T-helper 9 cell (primary cell): ENCODE results near the gene TMEM119.
"Not testable (repeated sequence)": the region's sequence is repeated elsewhere in the genome, so short reads cannot be mapped to it uniquely, and the experiment has no call there.

ENCODE experiments used
- DNase-seq: peaks from one replicate; pipeline ENCODE4 v3.0.0-alpha.2; 2020

Gene TMEM119

DNA sequence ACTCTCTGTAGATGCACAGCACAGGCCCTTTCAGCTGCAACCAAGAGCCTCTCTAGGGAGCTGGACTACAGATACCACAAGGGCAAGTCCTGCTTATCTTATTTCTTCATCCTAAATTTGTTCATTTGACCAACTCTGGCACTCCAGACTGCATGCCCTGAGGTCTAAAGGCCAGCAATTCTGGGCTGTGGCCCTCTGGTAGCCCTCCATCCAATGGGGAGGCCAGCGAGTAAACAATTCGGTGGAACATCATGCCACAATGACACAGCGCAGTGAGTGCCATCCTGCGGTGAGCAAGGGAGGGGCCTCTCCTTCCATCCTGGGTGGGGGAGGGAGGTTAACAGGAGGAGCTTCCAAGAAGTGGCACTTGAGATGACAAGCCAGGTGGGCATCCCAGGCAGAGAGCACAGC is 36.5 kb upstream of the TMEM119 start:
- no peak for DNase-seq

DNA sequence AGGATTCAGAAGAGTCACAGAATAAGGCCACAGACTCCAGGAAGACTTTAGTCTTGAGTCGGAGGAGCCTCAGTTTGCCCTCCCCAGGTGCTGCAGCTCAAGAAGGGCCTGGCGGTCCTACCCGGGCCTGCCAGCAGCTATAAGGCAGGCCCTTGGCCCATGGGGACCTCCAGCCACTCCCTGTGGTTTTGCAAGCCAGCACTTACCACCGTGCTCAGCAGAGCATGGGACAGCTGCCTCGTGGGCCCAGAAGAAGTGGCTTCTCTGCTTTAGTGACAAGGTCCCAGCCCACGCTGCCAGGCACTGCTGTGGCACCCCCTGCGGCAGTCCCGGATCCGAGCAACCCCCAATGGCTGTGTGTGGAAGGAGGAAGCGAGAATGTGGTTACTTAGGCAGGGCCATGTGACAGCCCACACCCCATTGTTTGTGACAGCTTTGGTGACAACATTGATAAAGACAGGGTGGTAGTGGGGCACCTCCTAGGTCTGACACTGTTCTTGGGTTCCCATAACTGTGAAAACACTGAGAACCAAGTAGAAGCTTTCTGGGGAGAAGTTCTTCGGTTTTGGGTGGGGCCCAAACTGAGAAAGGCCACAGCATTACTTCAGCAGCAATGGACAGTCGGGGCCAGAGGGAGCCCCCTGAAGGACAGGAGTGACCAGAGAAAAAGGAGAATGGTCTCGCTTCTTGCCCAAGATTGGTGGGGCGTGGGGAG is 35.8 kb upstream of the TMEM119 start, which contains the start of gene SELPLG:
SELPLG (minus strand) TSS at position 361 of the 715 bp plus-strand sequence. CDS start 9,587 bp downstream, outside the sequence.
- DNase-seq: peak; percentile 81

DNA sequence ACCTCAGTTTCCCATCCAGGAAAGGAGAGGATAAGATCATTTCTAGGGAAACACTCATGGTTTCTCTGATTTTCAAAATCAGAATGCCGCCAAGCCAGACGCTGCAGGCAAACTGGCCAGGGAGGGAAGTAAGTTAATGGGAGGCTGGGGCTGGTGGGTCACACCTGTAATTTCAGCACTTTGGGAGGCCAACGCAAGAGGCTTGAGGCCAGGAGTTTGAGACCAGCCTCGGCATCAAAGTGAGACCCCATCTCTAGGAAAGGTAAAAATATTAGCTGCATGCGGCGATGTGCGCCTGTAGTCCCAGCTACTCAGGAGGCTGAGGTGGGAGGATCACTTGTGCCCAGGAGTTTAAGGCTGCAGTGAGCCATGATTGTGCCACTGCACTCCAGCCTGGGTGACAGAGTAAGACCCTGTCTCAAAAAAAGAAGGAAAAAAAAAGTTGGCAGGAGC is 35.2 kb upstream of the TMEM119 start:
- no peak for DNase-seq

DNA sequence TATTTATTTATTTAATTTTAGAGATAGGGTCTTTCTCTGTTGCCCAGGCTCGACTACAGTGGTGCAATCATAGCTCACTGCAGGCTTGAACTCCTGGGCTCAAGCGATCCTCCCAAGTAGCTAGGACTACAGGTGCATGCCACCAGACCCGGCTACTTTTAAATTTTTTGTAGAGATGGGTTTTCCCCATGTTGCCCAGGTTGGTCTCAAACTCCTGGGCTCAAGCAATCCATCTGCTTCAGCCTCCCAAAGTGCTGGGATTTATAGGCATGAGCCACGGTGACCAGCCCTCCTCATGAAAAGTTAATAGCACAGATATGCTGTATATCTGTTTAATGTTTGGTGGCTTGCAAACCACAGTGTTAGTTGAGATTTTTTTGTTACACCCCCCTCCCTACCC is 33.4 kb upstream of the TMEM119 start:
- not testable (repeated sequence) for DNase-seq

DNA sequence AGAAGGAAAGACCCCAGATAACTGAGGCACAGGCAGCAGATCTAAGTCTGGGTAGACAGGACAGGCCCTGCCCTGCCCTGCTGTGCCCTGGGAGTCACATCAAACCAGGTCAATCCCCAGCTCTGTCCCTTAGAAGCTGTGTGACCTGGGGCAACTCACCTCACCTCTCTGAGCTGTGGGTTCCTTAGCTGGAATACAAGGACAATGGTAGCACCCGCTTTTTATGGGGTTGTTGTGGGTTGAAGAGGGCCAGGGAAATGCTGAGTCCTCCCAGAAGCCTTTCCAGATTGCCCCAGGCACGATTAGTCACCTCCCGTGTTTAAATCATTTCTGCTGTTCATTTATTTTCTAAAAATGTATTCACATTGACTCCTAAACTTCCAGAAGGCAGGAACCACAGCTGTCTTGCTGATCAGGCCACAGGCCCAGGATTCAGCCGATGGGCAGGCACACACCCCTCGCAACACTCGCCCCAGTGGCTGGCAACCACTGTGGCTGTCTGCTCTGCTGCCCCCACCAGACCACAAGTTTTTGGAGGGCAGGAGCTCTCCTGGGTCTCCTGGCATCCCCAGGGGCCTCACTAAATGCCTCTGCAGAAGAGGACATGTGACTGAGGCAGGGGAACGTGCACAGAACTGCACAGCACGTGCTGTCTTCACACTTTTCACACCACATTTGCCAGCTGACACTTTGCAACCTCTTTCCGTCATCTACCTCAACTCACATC is 32.8 kb upstream of the TMEM119 start:
- no peak for DNase-seq

DNA sequence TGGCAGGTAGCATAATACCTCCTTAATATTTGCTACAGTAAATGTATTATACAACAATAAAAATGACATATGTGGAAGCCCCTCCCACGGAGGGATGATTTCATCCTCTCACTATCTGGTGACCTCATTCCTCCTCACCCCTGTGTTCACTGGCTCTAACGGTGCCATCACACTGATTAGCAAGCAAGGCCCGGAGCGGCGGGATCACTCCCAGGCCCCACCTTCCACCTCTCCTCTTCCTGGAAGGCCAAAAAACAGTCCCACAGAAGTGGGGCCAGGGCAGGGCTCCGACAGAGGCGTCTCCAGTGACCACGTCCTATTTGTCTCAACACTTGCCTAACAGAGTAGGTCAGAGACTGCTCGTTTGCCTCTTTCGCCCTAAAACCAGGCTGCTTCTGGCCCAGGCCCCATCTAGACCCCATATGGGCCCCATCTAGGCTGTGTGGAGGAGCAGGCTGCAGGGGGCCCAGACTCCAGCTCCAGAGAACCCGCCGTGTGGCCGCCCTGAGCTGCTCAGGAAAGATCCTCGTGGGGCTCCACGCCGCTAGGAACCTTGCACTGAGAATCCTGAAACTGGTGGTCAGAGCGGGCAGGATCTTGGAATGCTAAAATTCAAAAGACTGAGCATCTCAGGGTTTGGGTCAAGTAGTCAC is 32.1 kb upstream of the TMEM119 start:
- DNase-seq: peak; percentile 57

DNA sequence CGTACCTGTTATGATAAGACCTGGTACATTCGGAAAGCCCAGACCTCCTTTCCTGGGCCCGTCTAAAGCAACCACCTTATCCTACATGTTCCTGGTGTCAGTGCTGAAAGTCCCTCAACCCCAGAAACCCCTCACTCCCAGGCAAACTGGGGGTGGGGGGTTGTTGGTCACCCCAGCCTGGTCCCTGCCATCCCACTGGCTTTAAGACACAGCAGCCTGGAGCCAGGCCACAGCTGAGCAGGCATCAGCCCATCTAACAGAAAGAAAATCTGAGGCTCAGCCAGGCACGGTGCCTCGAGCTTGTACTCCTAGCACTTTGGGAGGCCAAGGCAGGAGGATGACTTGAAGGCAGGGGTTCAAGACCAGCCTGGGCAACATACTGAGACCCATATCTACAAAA is 31.3 kb upstream of the TMEM119 start:
- no peak for DNase-seq

DNA sequence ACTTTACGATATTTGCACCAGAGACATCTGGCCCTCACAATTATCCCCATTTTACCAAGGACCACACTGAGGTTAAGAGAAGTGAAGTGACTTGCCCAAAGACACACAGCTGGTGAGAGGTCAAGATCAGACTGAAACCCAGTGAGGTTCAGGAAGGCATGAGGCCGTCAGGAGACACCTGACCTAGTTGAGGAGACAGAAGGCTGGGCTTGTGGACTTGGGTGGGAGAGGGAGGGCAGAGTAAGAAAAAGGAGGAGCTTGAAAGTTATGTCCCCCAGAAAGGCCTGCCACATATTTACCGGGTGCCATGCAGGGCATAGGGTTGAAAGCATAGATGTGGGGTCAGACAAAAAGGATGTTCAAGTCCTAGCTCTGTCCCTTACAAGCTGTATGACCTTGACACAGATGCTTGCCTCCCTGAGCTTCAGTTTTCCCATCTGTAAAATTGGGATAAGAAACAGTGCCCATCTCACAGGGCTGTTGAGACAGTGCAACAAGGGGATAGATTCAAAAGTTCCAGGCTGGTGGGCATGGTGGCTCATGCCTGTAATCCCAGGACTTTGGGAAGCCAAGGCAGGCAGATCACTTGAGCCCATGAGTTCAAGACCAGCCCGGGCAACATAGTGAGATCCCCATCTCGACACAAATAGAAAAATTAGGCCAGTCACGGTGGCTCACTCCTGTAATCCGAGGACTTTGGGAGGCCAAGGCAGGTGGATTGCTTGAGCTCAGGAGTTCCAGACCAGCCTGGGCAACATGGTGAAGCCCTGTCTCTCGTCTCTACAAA is 29.4 kb upstream of the TMEM119 start:
- no peak for DNase-seq

DNA sequence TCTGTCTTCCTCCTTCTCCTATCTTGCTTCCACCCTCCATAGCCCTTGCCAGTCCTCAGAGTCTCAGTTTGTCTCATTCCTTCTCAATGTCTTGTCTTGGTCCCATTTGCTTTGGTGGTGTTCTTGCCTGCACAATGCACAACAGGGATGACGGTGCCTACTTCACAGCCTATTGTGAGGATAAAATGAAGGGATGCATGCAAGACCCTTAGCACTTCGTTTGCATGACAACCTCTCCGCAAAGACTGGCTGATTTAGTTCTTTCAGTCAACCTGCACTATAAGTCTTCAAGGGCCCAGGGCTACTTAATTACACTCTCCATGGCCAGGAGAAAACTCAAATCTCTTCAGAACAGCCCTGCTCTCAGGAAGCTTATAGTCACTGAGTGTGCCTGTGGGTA is 27.3 kb upstream of the TMEM119 start:
- no peak for DNase-seq

DNA sequence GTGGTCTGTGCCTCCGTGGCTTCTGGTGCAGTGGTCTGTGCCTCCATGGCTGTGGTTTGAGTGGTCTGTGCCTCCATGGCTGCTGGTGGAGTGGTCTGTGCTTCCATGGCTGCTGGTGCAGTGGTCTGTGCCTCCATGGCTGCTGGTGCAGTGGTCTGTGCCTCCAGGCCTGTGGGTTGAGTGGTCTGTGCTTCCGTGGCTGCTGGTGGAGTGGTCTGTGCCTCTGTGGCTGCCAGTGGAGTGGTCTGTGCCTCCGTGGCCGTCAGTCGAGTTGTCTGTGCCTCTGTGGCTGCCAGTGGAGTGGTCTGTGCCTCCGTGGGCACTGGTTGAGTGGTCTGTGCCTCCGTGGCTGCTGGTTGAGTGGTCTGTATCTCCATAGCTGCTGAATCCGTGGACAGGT is 25.7 kb upstream of the TMEM119 start:
- no peak for DNase-seq

DNA sequence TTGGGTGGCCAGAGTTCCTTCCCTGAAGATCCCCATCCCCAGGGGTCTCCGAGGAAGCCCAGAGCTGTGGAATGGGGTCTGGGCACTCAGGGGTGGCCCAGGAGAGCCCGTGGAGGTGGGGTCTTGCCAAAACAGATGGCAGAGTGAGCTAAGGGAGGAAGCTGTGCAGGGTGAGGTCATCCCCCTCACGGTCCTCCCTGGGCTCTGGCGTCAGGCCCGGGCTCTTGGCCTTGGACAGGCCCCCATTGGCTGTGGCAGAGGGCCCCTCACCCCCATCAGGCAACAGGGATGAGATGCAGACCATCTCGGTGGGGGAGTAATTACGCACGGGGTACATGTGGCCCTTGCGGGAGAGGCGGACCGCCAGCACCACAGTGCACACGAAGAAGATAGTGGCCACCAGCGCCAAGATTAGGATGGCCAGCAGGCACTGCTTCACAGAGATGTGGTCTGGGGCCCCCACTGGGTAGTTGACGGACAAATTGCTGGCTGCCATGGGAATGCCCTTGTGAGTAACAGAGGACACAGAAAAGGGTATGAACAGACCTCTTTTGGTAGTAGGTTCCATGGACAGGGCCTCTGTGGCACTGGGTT is 25.1 kb upstream of the TMEM119 start:
- DNase-seq: no peak

DNA sequence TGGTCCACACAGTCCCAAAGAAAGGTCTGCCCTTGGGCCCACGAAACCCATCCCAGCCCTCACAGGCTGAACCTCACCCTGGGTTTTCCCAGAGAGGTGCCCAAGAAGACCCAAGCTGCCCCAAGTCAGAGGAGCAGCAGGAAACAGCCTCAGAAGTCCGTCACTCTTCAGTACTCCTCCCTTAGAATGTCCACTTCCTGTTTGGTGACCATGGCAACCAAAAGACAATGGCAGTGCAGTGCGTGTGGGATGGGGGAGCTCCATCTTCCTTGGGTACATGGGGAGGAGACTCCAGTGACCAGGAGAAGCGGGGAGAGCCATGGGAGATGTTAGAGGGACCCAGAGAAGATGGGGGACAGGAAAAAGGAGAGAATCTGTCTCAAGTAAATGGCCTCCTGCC is 24.5 kb upstream of the TMEM119 start:
- DNase-seq: no peak

DNA sequence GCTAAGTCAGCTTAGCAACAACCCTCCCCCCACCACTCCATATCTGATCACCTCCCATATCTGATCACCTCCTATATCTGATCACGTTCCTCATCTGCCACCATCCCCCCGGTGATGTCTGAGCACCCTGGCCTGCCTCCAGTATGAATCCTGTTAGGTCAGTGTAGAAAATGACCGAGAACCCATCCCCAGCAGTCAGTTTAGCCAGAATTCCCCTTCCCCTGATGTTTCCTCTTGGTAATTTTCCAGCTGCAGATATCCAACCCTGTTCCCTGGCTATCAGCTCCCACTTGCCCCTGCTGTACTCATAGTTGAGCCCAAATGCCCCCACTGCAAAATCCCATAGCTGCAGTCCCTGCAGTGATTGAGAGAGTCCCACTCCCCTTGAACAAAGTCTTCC is 23.3 kb upstream of the TMEM119 start:
- DNase-seq: no peak

DNA sequence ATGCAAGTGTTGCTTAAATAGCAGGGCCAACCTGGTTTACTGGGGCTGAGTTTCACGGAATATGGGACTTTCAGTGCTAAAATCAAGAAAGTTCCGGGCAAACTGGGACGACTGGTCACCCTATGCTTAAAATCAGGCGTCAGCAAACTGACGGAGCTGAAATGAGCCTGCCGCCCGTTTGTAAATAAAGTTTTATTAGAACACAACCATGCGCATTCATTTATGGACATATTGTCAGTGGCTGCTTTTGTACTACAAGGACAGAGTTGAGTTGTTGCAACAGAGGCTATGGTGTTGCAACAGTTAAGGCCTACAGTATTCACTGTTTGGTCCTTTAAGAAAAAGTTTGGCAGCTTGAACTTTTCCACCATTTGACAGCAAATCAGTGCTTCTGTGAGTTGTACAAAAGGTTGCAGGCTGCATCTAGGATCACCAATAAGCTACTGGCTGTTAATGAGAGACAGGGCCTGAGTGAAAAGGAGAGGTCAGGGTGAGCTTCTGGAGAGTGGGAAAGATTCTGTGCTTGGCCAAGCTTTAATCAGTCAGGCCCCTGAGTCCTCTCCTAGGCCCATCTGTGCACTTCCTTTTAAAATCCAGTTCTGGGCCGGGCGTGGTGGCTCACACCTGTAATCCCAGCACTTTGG is 22.5 kb upstream of the TMEM119 start:
- no peak for DNase-seq

DNA sequence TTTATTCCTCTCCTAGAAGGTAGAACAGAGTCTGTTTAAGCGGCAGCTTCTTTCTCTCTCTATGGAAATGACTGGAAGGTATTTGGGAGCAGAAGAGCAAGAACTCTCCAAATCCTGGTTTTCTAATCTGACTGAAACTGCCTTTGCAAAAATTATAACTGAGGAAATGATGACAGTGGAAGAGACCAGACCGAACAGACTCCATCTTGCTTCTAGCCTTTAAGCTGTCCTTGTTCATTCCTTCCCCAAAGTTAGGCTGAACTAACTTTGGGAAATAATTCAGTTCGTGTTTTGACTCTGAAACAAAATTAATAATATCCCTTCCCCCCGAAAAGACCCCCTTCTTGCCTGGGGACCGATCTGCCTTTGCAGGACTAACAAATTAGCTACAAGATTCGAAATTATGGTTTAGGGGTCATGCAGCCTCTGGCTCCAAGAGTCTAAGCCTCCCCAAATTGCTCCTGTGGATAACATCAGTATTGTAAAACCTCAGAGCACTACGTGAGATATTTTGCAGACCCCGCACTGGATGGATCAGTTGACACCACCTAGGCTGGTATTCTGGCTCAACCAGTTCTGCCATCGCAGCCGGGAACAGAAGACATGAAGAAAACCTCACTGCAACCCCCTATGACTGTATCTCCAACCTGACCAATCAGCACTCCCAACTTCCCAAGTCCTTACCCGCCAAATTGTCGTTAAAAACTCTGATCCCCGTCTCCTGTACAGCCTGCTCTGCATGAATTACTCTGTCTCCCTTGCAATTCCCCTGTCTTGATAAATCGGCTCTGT is 21.7 kb upstream of the TMEM119 start:
- no peak for DNase-seq

DNA sequence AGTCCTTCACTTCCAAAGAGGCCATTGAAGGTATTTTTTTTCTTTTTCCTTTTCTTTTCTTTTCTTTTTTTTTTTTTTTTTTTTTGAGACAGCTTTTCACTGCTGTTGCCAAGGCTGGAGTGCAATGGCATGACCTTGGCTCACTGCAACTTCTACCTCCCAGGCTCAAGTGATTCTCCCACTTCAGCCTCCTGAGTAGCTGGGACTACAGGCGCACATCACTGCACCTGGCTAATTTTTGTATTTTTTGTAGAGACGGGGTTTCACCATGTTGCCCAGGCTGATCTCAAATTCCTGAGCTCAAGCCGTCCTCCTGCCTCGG is 21.0 kb upstream of the TMEM119 start:
- not testable (repeated sequence) for DNase-seq

DNA sequence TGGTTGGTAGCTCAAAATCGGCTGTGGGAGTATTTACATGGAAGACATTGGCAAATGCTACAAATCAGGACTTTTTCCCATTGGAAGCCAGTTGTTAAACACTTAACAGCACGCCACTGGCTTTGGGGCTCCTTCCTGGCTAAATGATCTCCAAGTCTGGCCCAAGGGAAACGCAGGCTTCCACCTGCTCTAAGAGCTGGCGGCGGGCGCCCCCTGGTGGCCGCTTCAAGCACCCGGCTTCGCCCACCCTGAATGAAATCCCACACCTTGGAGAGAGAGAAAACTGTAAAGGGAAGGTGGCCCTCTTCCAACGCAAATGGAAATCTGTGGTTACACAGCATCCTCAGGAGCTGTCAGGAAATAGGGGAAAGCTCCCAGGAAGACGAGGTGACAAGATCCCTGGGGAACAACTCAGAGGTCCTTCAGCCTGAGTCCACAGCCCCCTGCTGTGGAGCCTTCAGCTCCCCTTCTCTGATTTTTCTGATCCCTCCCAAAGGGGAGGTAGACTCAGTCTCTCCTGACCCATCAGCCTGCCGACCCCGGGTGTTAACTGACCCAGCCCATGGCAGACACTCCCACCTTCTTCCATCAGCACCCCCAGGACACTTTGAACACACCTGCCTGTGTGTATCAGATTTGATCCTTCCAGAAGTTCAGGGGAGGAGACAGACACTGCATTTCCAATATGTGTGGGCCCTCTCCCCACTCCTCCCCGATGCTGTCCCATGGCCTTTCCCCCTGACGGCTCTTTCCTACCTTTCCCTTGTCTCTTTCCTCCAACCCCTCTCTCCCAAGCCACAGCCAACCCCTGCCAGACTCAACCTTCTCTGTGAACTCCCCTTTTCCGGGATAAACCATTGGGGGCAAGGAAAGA is 20.4 kb upstream of the TMEM119 start:
- peak; percentile 75 for DNase-seq

DNA sequence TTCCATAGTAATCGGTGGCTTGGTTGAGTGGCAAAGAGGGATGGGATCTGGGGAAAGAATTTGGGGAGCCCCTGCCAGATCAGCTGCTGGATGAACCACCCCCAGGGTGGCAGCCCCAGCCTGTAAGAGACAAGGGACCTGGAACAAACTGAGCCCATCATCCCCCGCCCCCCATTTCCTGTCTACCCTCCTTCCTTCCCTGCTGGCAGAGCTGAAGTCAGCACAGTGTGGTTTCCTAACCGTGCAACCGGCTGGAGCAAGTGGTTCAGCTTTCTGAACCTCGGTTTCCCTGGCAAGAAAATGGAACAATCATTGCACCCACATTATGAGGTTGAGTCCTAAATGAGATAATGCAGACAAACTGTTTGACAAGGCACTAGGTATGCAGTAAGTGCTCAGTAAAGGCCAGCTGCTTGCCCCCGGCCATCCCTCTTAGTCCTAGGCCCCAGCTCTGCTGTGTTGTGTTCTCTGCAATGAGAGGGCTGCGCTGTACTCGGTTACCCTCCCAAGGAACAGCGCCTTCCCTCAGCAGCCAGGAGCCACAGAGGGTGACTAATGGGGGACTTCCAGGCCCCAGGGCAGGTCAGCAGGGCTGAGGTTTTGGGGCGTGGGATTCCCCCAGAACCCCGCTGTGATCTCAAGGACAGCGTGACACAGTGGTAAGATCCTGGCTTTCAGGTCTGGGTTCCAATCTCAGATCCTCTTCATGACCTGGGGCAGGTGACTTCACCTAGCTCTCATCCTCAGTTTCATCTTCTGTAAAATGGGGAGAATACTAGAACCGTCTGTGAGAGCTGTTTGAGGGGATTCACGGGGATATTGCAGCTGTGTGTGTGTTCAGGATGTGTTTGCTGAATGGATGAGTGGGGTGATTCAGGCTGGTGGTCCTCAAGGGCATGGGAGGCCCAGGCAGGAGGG is 19.3 kb upstream of the TMEM119 start:
- DNase-seq: peak; percentile 68

DNA sequence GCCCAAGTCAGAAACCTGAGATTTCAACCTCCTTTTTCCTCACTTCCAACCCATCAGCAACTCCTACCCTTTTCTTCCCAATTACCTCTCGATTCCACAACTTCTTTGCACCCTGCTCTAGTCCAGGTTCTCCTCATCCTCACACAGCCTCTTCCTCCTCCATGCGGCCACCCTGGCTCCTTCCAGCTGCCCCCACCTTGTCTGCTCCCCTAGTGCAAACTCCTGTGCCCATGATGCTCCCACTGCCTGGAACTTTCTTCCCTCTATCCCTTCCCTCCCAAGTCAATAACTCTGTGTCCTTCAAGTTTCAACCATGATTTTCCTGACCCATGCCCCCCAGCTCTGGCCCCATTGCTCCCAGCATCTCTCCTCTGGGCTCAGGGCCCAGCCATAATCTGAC is 18.5 kb upstream of the TMEM119 start:
- DNase-seq: no peak
